IPS-18c (cell line): Measurements from ENCODE around the gene CHGA.
A peak's percentile ranks its signal among the peaks of the same experiment; 100 is the strongest.

Experiments used
- H3K4me3 ChIP-seq: 2 replicates; pipeline ENCODE4 v1.7.0; 2013; ENCODE audit warnings: low read depth, mild to moderate bottlenecking, low read length, moderate library complexity; ENCODE audit not compliant: insufficient read depth
- H3K9me3 ChIP-seq: one replicate; pipeline ENCODE4 v1.6.1; 2013; ENCODE audit warnings: mild to moderate bottlenecking, low read length, moderate library complexity; ENCODE audit not compliant: control insufficient read depth, insufficient read depth

CHGA gene

GRCh38 chr14:92898566-92899131 is 24.3 kb upstream of the CHGA start:
- H3K4me3 ChIP-seq: no peak overlapping the region

GRCh38 chr14:92900660-92901059 is 22.3 kb upstream of the CHGA start:
- no peaks in the 10 kb centered on the region for H3K9me3 ChIP-seq

More at GRCh38 chr14:92898566-92899131, 24.3 kb upstream of the CHGA start:
- no peaks in the 10 kb centered on the region for H3K9me3 ChIP-seq

GRCh38 chr14:92902191-92902590 is 20.8 kb upstream of the CHGA start:
- H3K9me3 ChIP-seq: no peaks in the 10 kb centered on the region
- no peak overlapping the region for H3K4me3 ChIP-seq

More at GRCh38 chr14:92900660-92901059, 22.3 kb upstream of the CHGA start:
- H3K4me3 ChIP-seq: no peak overlapping the region

- no peaks in the 10 kb centered on the region for H3K9me3 ChIP-seq
- H3K4me3 ChIP-seq: no peak overlapping the region
These were observed 20.2 kb upstream of the CHGA start for GRCh38 chr14:92902726-92903125.

GRCh38 chr14:92903359-92903758 is 19.6 kb upstream of the CHGA start:
- Histone ChIP-seq H3K4me3 (no peak overlapping the region), H3K9me3 (no peaks in the 10 kb centered on the region)

GRCh38 chr14:92905667-92906066 is 17.3 kb upstream of the CHGA start:
- Histone ChIP-seq H3K4me3 (no peak overlapping the region), H3K9me3 (no peaks in the 10 kb centered on the region)

- no peaks in the 10 kb centered on the region for H3K9me3 ChIP-seq
- no peak overlapping the region for H3K4me3 ChIP-seq
These were observed 16.5 kb upstream of the CHGA start for GRCh38 chr14:92906420-92906819.

GRCh38 chr14:92906823-92907222 is 16.1 kb upstream of the CHGA start:
- Histone ChIP-seq H3K4me3 (no peak overlapping the region), H3K9me3 (no peaks in the 10 kb centered on the region)

- Histone ChIP-seq H3K9me3 (no peaks in the 10 kb centered on the region), H3K4me3 (no peak overlapping the region)
These were observed 15.5 kb upstream of the CHGA start for GRCh38 chr14:92907316-92907911.

- Histone ChIP-seq H3K9me3 (no peaks in the 10 kb centered on the region), H3K4me3 (no peak overlapping the region)
These were observed 8.8 kb upstream of the CHGA start for GRCh38 chr14:92914087-92914656.

GRCh38 chr14:92916201-92916600 is 6.7 kb upstream of the CHGA start:
- no peak overlapping the region for H3K4me3 ChIP-seq
- H3K9me3 ChIP-seq: no peaks in the 10 kb centered on the region

- H3K4me3 ChIP-seq: no peak overlapping the region
- H3K9me3 ChIP-seq: no peaks in the 10 kb centered on the region
These were observed 5.7 kb upstream of the CHGA start for GRCh38 chr14:92917041-92917940.

- Histone ChIP-seq H3K9me3 (no peaks in the 10 kb centered on the region), H3K4me3 (no peak overlapping the region)
These were observed 5.0 kb upstream of the CHGA start for GRCh38 chr14:92917956-92918355.

- Histone ChIP-seq H3K4me3 (no peak overlapping the region), H3K9me3 (peaks cover 1% of the 10 kb centered on the region)
These were observed 2.9 kb upstream of the CHGA start for GRCh38 chr14:92920001-92920400.

GRCh38 chr14:92922155-92922735 is 705 bp upstream of the CHGA start:
- Histone ChIP-seq H3K9me3 (peaks cover 2% of the 10 kb centered on the region), H3K4me3 (peak overlapping the region; percentile 75)

- H3K9me3 ChIP-seq: peaks cover 2% of the 10 kb centered on the region
- H3K4me3 ChIP-seq: peak overlapping the region; percentile 75
These were observed 774 bp downstream of the CHGA start for GRCh38 chr14:92923744-92924103.

- Histone ChIP-seq H3K9me3 (peaks cover 2% of the 10 kb centered on the region), H3K4me3 (peak overlapping the region; percentile 75; the same call in 1 of the 2 replicates)
These were observed 1.3 kb downstream of the CHGA start for GRCh38 chr14:92924247-92924646.
